Natural killer cell treated with Interleukin-12 subunit alpha and Interleukin-12 subunit beta and Interleukin-15 and Interleukin-18, amount 100 ng/mL, for 72 hours (primary cell): ENCODE data around the gene BACH1. TPM values are rescaled to one million over a fixed set of nuclear protein-coding genes. Genes with fewer than 3 reads are reported as not detected.

Experiments
- total RNA-seq, 2 donors: library from RNA; stranded (reverse); gene quantifications; one replicate each; pipeline ENCODE4 v1.2.3, GENCODE V29; 2022

The BACH1 gene
- total RNA-seq, 2 donors from 2014 or later: 29.5 to 38.7 TPM

Other genes starting within 250 kb of the BACH1 start
- 100 to 1,000 TPM; 269 to 354 TPM for gene CCT8, start 225.3 kb upstream of the BACH1 start, total RNA-seq
- 1 to 10 TPM; 2.4 to 6.1 TPM for gene MAP3K7CL, start 168.3 kb upstream of the BACH1 start, total RNA-seq